Measurements from ENCODE around the gene CPPED1.

CPPED1 gene

DNA sequence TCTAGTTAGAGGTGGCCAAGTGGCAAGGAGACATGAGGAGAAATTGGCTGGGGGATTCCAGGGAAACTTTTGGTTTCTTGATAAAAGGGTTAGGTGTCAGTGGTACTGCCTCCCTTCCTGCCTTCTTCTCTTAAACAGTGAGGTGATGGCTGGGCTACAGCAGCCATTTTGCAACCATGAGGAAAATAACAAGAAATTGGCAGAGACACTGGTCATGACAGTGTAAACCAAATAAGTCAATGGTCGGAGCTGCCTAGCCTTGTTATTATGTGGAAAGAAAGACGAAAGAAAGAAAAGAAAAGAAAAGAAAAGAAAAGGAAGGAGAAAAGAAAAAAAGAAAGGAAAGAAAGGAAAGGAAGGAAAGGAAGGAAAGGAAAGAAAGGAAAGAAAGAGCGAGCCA, 63.9 kb downstream of the CPPED1 start:
- Histone ChIP-seq H3K9ac (ENCODE audit: low read length) (no peak overlapping the region), H3K36me3 (ENCODE audit: control insufficient read depth, insufficient read depth, low read length) (no peaks in the 10 kb centered on the region), H3K27me3 (ENCODE audit: control insufficient read depth, insufficient read depth, low read length) (no peaks in the 10 kb centered on the region), H3K4me3 (ENCODE audit: low read length) (no peak overlapping the region), H3K27ac (ENCODE audit: low read depth, low read length) (no peak overlapping the region), H3K4me1 (ENCODE audit: control insufficient read depth, insufficient read depth, low read length) (no peaks in the 10 kb centered on the region)

DNA sequence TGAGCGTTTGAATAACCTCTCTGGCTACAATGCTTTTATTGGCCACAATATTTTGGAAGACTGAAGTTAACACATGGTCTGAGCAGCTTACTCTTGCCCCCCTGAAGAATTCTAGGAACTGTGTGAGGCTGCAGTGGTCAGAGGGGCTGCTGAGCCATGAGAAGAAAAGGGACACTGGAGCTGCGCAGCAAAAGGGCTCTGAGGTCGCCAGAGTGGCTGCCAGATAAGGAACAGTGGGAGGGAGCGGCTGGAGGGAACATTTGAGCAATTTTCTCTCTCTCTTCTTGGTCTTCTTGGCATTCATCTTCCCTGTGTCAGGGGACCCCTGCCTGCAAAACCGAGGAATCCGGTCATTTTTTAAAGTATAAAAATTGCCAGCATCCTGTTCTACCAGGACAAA, 66.1 kb downstream of the CPPED1 start:
- no peaks in the 10 kb centered on the region for H3K4me1 ChIP-seq (ENCODE audit: control insufficient read depth, insufficient read depth, low read length)
- no peak overlapping the region for H3K4me3 ChIP-seq (ENCODE audit: low read length)
- no peak overlapping the region for H3K27ac ChIP-seq (ENCODE audit: low read depth, low read length)
- no peaks in the 10 kb centered on the region for H3K36me3 ChIP-seq (ENCODE audit: control insufficient read depth, insufficient read depth, low read length)
- H3K27me3 ChIP-seq (ENCODE audit: control insufficient read depth, insufficient read depth, low read length): no peaks in the 10 kb centered on the region
- H3K9ac ChIP-seq (ENCODE audit: low read length): no peak overlapping the region

DNA sequence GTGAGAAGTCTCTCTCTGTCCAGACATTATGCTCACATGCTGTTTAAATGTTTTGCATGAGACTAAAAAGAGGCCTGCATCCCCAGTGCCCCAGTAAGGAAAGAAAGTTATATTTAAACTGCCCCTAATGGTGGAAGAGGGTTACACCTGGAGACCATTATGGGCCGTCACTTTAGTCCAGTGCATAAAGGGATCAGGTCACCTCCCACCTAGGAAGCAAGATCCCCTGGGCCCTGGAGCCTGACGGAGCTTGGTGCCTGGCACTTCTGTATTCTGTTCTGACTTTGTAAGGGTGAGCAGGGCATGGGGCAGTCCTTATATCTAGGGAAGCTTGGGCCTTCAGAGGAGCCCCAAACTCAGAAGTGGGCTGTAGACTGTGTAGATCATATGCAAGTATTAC, 67.9 kb downstream of the CPPED1 start:
- Histone ChIP-seq H3K36me3 (ENCODE audit: control insufficient read depth, insufficient read depth, low read length) (no peaks in the 10 kb centered on the region), H3K27ac (ENCODE audit: low read depth, low read length) (no peak overlapping the region), H3K4me1 (ENCODE audit: control insufficient read depth, insufficient read depth, low read length) (no peaks in the 10 kb centered on the region), H3K9ac (ENCODE audit: low read length) (no peak overlapping the region), H3K27me3 (ENCODE audit: control insufficient read depth, insufficient read depth, low read length) (no peaks in the 10 kb centered on the region), H3K4me3 (ENCODE audit: low read length) (no peak overlapping the region)

DNA sequence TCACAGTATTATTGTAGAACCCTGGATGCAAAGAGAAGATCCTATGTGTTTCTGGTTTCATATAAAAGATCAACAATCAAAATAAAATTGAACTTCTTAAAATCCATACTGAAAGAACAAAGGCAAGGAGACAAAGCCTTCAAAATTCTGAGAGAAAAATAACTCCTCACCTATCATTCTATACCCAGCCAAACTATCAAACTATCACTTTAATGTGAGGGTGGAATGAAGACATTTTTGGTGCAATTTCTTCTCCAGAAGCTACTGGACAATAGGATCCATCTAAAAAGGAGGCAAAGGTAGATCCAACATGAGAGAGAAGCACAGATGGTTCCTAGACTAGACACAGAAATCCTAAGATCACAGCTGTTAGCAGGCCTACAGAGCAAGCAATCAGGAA, 71.1 kb downstream of the CPPED1 start:
- Histone ChIP-seq H3K27ac (ENCODE audit: low read depth, low read length) (no peak overlapping the region), H3K4me1 (ENCODE audit: control insufficient read depth, insufficient read depth, low read length) (no peaks in the 10 kb centered on the region), H3K27me3 (ENCODE audit: control insufficient read depth, insufficient read depth, low read length) (no peaks in the 10 kb centered on the region), H3K4me3 (ENCODE audit: low read length) (no peak overlapping the region), H3K9ac (ENCODE audit: low read length) (no peak overlapping the region), H3K36me3 (ENCODE audit: control insufficient read depth, insufficient read depth, low read length) (no peaks in the 10 kb centered on the region)

DNA sequence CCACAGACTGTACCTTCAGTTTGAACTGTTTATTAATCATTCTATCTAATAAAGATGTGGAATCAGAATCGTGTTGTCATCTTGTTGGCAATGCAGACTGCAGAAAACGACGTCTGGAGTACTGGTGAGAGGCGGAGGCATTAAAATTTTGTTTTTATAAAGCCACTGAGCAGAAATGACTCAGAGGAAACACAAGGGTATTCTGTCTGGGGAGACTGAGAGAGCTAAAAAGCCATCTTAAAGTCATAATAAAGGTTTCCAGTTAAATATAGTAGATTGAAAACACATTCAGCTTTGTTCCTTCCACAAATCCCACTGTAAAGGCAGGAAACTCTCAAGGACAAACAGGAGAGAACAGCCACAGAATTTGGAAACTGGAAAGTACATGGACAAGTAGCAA, 74.2 kb downstream of the CPPED1 start:
- Histone ChIP-seq H3K4me1 (ENCODE audit: control insufficient read depth, insufficient read depth, low read length) (no peaks in the 10 kb centered on the region), H3K9ac (ENCODE audit: low read length) (no peak overlapping the region), H3K27ac (ENCODE audit: low read depth, low read length) (no peak overlapping the region), H3K36me3 (ENCODE audit: control insufficient read depth, insufficient read depth, low read length) (no peaks in the 10 kb centered on the region), H3K27me3 (ENCODE audit: control insufficient read depth, insufficient read depth, low read length) (no peaks in the 10 kb centered on the region), H3K4me3 (ENCODE audit: low read length) (no peak overlapping the region)

DNA sequence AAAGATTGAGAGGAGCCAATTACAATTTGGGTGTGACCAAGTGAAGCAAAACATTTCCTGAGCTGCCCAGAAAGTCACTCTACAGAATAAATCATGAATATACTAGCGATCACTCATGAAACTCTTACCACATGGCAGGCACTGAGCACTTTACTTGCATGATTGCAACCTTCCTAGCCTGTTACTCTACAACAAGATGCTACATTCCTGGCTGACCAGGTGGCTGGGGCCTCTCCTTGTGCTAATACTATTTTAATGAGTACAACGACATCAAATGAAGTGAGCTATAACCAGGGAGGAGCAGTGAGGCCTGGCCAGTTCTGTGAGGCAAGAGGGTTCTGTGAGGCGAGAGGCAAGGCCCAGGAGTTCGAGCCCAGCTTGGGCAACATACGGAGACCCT, 75.2 kb downstream of the CPPED1 start:
- H3K4me1 ChIP-seq (ENCODE audit: control insufficient read depth, insufficient read depth, low read length): no peaks in the 10 kb centered on the region
- no peaks in the 10 kb centered on the region for H3K36me3 ChIP-seq (ENCODE audit: control insufficient read depth, insufficient read depth, low read length)
- no peak overlapping the region for H3K9ac ChIP-seq (ENCODE audit: low read length)
- no peak overlapping the region for H3K4me3 ChIP-seq (ENCODE audit: low read length)
- H3K27ac ChIP-seq (ENCODE audit: low read depth, low read length): no peak overlapping the region
- no peaks in the 10 kb centered on the region for H3K27me3 ChIP-seq (ENCODE audit: control insufficient read depth, insufficient read depth, low read length)

DNA sequence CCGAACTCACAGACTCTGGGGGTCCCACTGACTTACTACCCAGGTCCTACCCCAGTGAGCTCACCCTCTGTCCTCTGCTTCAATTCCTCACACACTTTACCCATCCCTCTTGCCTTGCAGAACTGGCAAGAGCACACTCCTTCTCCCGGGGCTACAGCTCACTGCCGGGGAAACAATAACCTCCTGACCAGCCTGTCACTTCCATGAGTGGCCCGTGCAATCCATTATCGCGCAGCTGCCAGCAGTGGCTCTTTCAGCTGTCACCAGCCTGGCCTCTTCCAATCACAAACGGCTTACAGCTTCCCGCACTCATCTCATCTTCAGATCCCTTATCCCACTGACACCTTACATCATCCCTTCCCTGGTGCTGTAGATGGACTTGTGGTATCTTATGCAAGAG, 79.5 kb downstream of the CPPED1 start:
- no peak overlapping the region for H3K9ac ChIP-seq (ENCODE audit: low read length)
- no peak overlapping the region for H3K4me3 ChIP-seq (ENCODE audit: low read length)
- no peak overlapping the region for H3K27ac ChIP-seq (ENCODE audit: low read depth, low read length)
- no peaks in the 10 kb centered on the region for H3K36me3 ChIP-seq (ENCODE audit: control insufficient read depth, insufficient read depth, low read length)
- H3K27me3 ChIP-seq (ENCODE audit: control insufficient read depth, insufficient read depth, low read length): no peaks in the 10 kb centered on the region
- no peaks in the 10 kb centered on the region for H3K4me1 ChIP-seq (ENCODE audit: control insufficient read depth, insufficient read depth, low read length)

DNA sequence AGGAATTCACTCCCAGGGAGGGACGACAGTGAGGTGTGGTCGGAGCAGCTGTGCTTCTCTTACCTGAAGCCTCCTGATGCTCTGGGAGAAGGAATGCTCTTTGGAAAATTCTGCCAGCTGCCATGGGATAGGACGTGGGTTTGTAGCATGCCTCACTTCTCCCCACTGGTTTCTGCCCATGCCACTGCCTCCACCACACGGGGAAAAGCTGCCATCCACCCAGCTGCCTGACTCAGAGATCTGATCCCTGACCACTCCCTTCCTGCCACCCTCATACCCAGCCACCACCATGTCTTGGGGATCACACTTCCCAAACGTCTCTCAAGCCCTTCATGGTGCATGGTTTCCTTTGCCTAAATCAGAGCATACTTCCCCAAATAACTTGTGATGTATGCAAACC, 80.0 kb downstream of the CPPED1 start:
- Histone ChIP-seq H3K27ac (ENCODE audit: low read depth, low read length) (no peak overlapping the region), H3K27me3 (ENCODE audit: control insufficient read depth, insufficient read depth, low read length) (no peaks in the 10 kb centered on the region), H3K4me3 (ENCODE audit: low read length) (no peak overlapping the region), H3K4me1 (ENCODE audit: control insufficient read depth, insufficient read depth, low read length) (no peaks in the 10 kb centered on the region), H3K9ac (ENCODE audit: low read length) (no peak overlapping the region), H3K36me3 (ENCODE audit: control insufficient read depth, insufficient read depth, low read length) (no peaks in the 10 kb centered on the region)

DNA sequence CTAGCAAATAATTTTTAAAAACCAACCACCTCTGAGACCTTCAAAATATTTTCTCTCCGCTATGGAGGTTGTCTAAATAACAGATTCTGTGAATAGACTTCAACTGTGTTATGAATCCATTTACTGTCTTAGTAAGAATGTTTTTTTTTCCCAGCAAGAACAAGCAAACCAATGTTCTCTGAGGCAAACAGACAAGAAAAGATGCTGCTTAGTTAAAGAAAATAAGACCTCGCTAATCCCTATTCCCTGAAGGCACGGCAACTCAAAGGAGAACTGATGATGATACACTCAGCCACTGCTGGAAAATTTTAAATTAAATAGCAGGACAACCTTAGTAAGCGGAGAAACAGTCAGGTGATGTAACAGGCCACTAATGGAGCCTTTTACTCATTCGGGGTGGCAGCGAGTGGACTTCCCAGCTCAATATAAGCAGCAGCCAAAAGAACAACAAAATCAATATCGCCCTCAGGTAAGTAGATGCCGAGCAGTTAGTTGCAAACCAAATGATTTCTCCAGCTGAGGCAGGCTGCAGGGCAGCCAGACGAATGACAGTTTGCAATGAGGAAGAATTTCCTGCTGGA, 81.8 kb downstream of the CPPED1 start:
- Histone ChIP-seq H3K4me3 (ENCODE audit: low read length) (no peak overlapping the region), H3K9ac (ENCODE audit: low read length) (no peak overlapping the region), H3K4me1 (ENCODE audit: control insufficient read depth, insufficient read depth, low read length) (no peaks in the 10 kb centered on the region), H3K36me3 (ENCODE audit: control insufficient read depth, insufficient read depth, low read length) (no peaks in the 10 kb centered on the region), H3K27me3 (ENCODE audit: control insufficient read depth, insufficient read depth, low read length) (no peaks in the 10 kb centered on the region), H3K27ac (ENCODE audit: low read depth, low read length) (no peak overlapping the region)

DNA sequence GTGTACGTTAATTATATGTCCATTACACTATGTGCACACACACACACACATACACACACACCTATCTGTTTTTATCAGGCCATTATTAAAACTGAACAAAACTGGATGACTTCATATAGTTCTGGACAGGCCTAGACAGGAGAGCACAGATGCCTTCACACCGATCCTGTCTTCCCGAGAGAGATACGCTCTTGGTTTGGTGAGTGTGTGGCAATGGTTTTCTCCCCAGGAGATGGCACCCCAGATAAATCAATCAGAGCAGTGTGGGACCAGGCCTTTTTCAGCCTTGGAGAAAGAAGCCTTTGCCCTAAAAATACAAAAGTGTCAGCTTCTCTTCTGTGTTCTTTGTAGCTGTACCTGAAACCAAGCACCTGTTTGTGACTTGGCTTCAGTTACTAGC, 83.7 kb downstream of the CPPED1 start:
- no peaks in the 10 kb centered on the region for H3K36me3 ChIP-seq (ENCODE audit: control insufficient read depth, insufficient read depth, low read length)

DNA sequence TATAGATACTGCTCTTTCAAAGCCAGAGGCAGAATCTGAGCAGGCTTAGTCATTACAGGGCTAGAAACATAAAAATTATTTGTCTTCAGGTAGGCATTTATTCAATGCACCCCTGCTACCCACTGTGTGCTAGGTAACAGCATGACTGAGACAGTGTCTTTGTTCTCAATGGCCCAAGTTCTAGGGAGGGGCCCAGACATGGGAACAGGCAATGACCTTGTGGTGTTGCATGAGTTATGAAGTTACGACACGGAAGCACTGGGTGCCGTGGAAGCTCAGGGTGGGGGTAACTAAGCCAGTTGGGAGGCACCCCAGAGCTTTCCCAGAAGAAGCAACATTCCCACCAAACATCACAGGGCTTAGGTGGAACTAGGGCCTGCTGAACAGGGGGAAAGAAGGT, 87.0 kb downstream of the CPPED1 start:
- no peaks in the 10 kb centered on the region for H3K27me3 ChIP-seq (ENCODE audit: control insufficient read depth, insufficient read depth, low read length)
- H3K4me1 ChIP-seq (ENCODE audit: control insufficient read depth, insufficient read depth, low read length): no peaks in the 10 kb centered on the region
- no peak overlapping the region for H3K27ac ChIP-seq (ENCODE audit: low read depth, low read length)
- no peaks in the 10 kb centered on the region for H3K36me3 ChIP-seq (ENCODE audit: control insufficient read depth, insufficient read depth, low read length)
- no peak overlapping the region for H3K9ac ChIP-seq (ENCODE audit: low read length)
- no peak overlapping the region for H3K4me3 ChIP-seq (ENCODE audit: low read length)

More for the DNA sequence above, 83.7 kb downstream of the CPPED1 start:
- H3K4me1 ChIP-seq (ENCODE audit: control insufficient read depth, insufficient read depth, low read length): no peaks in the 10 kb centered on the region
- H3K4me3 ChIP-seq (ENCODE audit: low read length): no peak overlapping the region
- H3K27me3 ChIP-seq (ENCODE audit: control insufficient read depth, insufficient read depth, low read length): no peaks in the 10 kb centered on the region
- no peak overlapping the region for H3K9ac ChIP-seq (ENCODE audit: low read length)
- no peak overlapping the region for H3K27ac ChIP-seq (ENCODE audit: low read depth, low read length)

DNA sequence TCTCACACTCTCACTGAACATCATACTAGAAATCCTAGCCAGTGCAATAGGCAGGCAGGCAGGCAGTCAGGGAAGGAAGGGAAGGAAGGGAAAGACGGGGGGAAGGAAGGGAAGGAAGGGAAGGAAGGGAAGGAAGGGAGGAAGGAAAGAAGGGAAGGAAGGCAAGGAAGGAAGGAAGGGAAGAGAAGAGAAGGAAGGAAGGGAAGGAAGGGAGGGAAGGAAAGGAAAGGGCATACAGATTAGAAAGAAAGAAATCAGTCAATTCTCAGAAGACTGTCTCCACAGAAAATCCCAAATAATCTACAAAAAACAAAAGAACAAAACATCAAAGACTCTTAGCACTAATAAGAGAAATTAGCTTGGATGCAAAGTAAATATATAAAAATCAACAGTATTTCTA, 93.9 kb downstream of the CPPED1 start:
- no peaks in the 10 kb centered on the region for H3K4me1 ChIP-seq (ENCODE audit: control insufficient read depth, insufficient read depth, low read length)
- H3K36me3 ChIP-seq (ENCODE audit: control insufficient read depth, insufficient read depth, low read length): no peaks in the 10 kb centered on the region
- no peak overlapping the region for H3K27ac ChIP-seq (ENCODE audit: low read depth, low read length)
- H3K4me3 ChIP-seq (ENCODE audit: low read length): no peak overlapping the region
- H3K9ac ChIP-seq (ENCODE audit: low read length): no peak overlapping the region
- H3K27me3 ChIP-seq (ENCODE audit: control insufficient read depth, insufficient read depth, low read length): no peaks in the 10 kb centered on the region

DNA sequence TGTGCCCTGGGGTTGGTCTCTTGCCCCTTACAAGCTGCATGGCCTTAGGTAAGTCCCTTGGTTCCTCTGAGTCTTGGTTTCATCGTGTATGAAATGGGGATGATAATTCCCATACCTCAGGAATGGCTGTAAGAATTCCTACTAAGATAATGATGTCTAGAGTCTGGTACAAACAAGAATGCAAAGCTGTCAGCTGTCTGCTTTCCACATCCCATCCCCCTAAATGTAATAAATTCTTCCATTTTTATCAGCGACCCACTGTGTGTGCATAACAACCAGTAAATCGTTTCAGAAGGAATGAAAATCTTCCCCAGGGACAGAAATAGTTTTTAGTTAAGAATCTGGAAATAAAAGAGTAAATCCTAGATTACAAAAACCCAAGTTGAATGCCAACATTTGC, 95.4 kb downstream of the CPPED1 start:
- Histone ChIP-seq H3K4me3 (ENCODE audit: low read length) (no peak overlapping the region), H3K27ac (ENCODE audit: low read depth, low read length) (no peak overlapping the region), H3K9ac (ENCODE audit: low read length) (no peak overlapping the region)

More for the DNA sequence above, 95.4 kb downstream of the CPPED1 start:
- Histone ChIP-seq H3K27me3 (ENCODE audit: control insufficient read depth, insufficient read depth, low read length) (no peaks in the 10 kb centered on the region), H3K36me3 (ENCODE audit: control insufficient read depth, insufficient read depth, low read length) (peaks cover 3% of the 10 kb centered on the region), H3K4me1 (ENCODE audit: control insufficient read depth, insufficient read depth, low read length) (no peaks in the 10 kb centered on the region)
